Smooth muscle cell (in vitro differentiated cells): ENCODE data around the gene CNTRL. TPM values are rescaled to one million over a fixed set of nuclear protein-coding genes. Genes with fewer than 3 reads are reported as not detected.

Experiments
- DNase-seq: peaks from one replicate; lab custom pipeline; 2025; ENCODE audit not compliant: unreplicated experiment; lab: John Stamatoyannopoulos, UW
- H2AFZ ChIP-seq: fragments of 200-600 bp; sonication (generic); 2 replicates; pipeline ENCODE4 v1.6.0; 2016; ENCODE audit warnings: antibody characterized with exemption, low read depth, mild to moderate bottlenecking
- H3F3A ChIP-seq: fragments of 200-600 bp; sonication (generic); 2 replicates; pipeline ENCODE4 v1.6.0; 2017; ENCODE audit warnings: antibody characterized with exemption, low read depth
- H3K27ac ChIP-seq: fragments of 200-600 bp; sonication (generic); 2 replicates; pipeline ENCODE4 v1.5.1; 2016; ENCODE audit warnings: low read depth, mild to moderate bottlenecking
- H3K27me3 ChIP-seq: fragments of 200-600 bp; sonication (generic); 2 replicates; pipeline ENCODE4 v1.6.1; 2016; ENCODE audit warnings: low read depth, mild to moderate bottlenecking
- H3K36me3 ChIP-seq: fragments of 200-600 bp; sonication (generic); 2 replicates; pipeline ENCODE4 v1.5.1; 2016; ENCODE audit warnings: low read depth
- H3K4me1 ChIP-seq: fragments of 200-600 bp; sonication (generic); 2 replicates; pipeline ENCODE4 v1.5.1; 2016; ENCODE audit warnings: low read depth
- H3K4me2 ChIP-seq: fragments of 200-600 bp; sonication (generic); 2 replicates; pipeline ENCODE4 v1.6.0; 2016; ENCODE audit warnings: mild to moderate bottlenecking
- H3K4me3 ChIP-seq: fragments of 200-600 bp; sonication (generic); 2 replicates; pipeline ENCODE4 v1.5.1; 2016; ENCODE audit warnings: mild to moderate bottlenecking
- H3K79me2 ChIP-seq: fragments of 200-600 bp; sonication (generic); 2 replicates; pipeline ENCODE4 v1.6.0; 2016; ENCODE audit warnings: low read depth, mild to moderate bottlenecking
- H3K9ac ChIP-seq: fragments of 200-600 bp; sonication (generic); 2 replicates; pipeline ENCODE4 v1.6.0; 2016; ENCODE audit warnings: low read depth
- H3K9me3 ChIP-seq: fragments of 200-600 bp; sonication (generic); replicated peaks from 2 replicates; pipeline ENCODE4 v1.5.1; 2016; ENCODE audit warnings: low read depth
- H4K20me1 ChIP-seq: fragments of 200-600 bp; sonication (generic); 2 replicates; pipeline ENCODE4 v1.6.0; 2016; ENCODE audit warnings: low read depth
- CTCF ChIP-seq: fragments of 200-600 bp; sonication (generic); IDR thresholded peaks from 2 replicates; pipeline ENCODE4 v1.5.1; 2017; ENCODE audit warnings: borderline replicate concordance, mild to moderate bottlenecking, antibody characterized with exemption; ENCODE audit not compliant: insufficient read depth, poor library complexity, severe bottlenecking
- WGBS: methylation state at CpG from one replicate; pipeline ENCODE4 v1.1.7; 2016; ENCODE audit warnings: low lambda C conversion rate; 5-methylcytosine and 5-hydroxymethylcytosine counted together
- polyA plus RNA-seq: library from polyadenylated mRNA; unstranded; fragments of >200 nt; fragmentation: Nextera tagmentation; extraction: Ambion mirVana; gene quantifications from 2 replicates; pipeline ENCODE4 v1.2.1, GENCODE V29; 2016
- total RNA-seq: library from RNA; depleted of rRNA; stranded (reverse); fragments of >200 nt; gene quantifications from 2 replicates; pipeline ENCODE4 v1.2.3, GENCODE V29; 2014

Gene CNTRL
- total and polyA plus RNA-seq, 2 experiments from 2014 or later: 3.6 to 9.1 TPM

DNA sequence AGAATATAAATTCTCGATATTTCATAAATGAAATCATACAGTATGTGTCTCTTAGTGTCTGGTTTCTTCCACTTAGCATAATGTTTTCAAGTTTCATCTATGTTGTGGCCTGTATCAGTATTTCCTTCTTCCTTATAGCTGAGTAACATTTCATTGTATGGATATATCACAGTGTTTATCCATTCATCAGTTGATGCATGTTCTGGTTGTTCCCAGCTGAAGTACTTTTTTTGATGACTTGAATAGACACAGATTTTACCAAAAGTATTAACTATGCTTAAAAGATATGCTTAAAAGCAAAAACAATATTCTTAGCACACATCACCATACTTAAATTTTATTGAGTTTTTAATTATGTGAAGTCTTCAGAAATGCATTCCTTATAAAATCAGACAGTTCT is 114.3 kb downstream of the CNTRL start:
- Histone ChIP-seq H3K27me3 (no peaks in the 10 kb centered on the region), H3F3A (peaks cover 3% of the 10 kb centered on the region), H3K27ac (no peak overlapping the region), H3K4me2 (no peak overlapping the region), H3K36me3 (no peaks in the 10 kb centered on the region), H3K9me3 (no peaks in the 10 kb centered on the region), H3K4me3 (no peak overlapping the region), H2AFZ (no peak overlapping the region), H3K9ac (no peak overlapping the region), H4K20me1 (peaks cover 100% of the 10 kb centered on the region), H3K4me1 (peaks cover 28% of the 10 kb centered on the region), H3K79me2 (peaks cover 95% of the 10 kb centered on the region)
- no peak for TF ChIP-seq CTCF
- WGBS: 100% methylated on average over 1 of the region's 1 CpG
- DNase-seq: no peak

GRCh38 chr9:121189660-121190059 is 114.9 kb downstream of the CNTRL start:
- peaks cover 28% of the 10 kb centered on the region for H3K4me1 ChIP-seq
- WGBS: 85% methylated on average over 3 of the region's 3 CpGs

DNA sequence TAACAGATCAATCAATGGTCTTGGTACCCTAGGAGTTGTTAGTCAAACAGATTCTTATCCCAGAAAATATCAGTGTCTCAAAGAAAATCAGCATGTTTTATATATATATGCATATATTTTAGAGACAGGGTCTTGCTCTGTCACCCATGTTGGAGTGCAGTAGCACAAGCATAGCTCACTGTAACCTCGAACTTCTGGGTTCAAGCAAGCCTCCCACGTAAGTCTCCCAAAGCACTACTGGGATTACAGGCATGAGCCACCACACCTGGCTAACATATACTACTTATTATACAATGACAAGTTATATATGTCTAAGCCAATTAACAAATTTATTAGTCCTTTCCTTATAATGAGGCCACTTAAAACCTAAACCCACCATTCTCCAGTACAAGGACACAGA is 116.5 kb downstream of the CNTRL start:
- Histone ChIP-seq H3F3A (peaks cover 3% of the 10 kb centered on the region), H3K36me3 (no peaks in the 10 kb centered on the region), H3K27ac (peak overlapping the region; percentile 2), H3K79me2 (peaks cover 100% of the 10 kb centered on the region), H3K9ac (no peak overlapping the region), H2AFZ (no peak overlapping the region), H3K27me3 (no peaks in the 10 kb centered on the region), H3K4me2 (peak overlapping the region; percentile 28), H4K20me1 (peaks cover 100% of the 10 kb centered on the region), H3K4me1 (peaks cover 32% of the 10 kb centered on the region), H3K9me3 (no peaks in the 10 kb centered on the region), H3K4me3 (no peak overlapping the region)
- TF ChIP-seq CTCF: no peak
- DNase-seq: no peak
- 76% methylated on average over 2 of the region's 2 CpGs for WGBS

More at GRCh38 chr9:121189660-121190059, 114.9 kb downstream of the CNTRL start:
- Histone ChIP-seq H3K27me3 (no peaks in the 10 kb centered on the region), H4K20me1 (peaks cover 100% of the 10 kb centered on the region), H3K9ac (no peak overlapping the region), H3K79me2 (peaks cover 100% of the 10 kb centered on the region), H3K4me2 (no peak overlapping the region), H3K4me3 (no peak overlapping the region), H3K36me3 (no peaks in the 10 kb centered on the region), H3K27ac (no peak overlapping the region), H3K9me3 (no peaks in the 10 kb centered on the region), H3F3A (peaks cover 3% of the 10 kb centered on the region), H2AFZ (no peak overlapping the region)
- no peak for DNase-seq
- no peak for TF ChIP-seq CTCF

GRCh38 chr9:121192518-121192917 is 117.8 kb downstream of the CNTRL start:
- Histone ChIP-seq H3K27ac (peak overlapping the region; percentile 51), H3K9me3 (no peaks in the 10 kb centered on the region), H3K79me2 (peaks cover 100% of the 10 kb centered on the region), H3K9ac (no peak overlapping the region), H4K20me1 (peaks cover 100% of the 10 kb centered on the region), H3K27me3 (no peaks in the 10 kb centered on the region), H3F3A (peaks cover 3% of the 10 kb centered on the region), H3K4me2 (no peak overlapping the region), H3K36me3 (no peaks in the 10 kb centered on the region), H3K4me3 (no peak overlapping the region), H2AFZ (no peak overlapping the region), H3K4me1 (peaks cover 40% of the 10 kb centered on the region)
- 92% methylated on average over 1 of the region's 1 CpG for WGBS
- TF ChIP-seq CTCF: no peak
- DNase-seq: no peak
